HG02885 (cell line): Measurements from ENCODE around the gene FIBCD1.
"Not testable (repeated sequence)": the region's sequence is repeated elsewhere in the genome, so short reads cannot be mapped to it uniquely, and the experiment has no call there.

ENCODE experiments used
- ATAC-seq: cut with Tn5 transposase; IDR thresholded peaks from one replicate; pipeline ENCODE4 v1.9.1; 2021; ENCODE audit warnings: mild to moderate bottlenecking; ENCODE audit not compliant: unreplicated experiment, poor library complexity

The FIBCD1 gene

GRCh38 chr9:130911254-130912049, 27.6 kb downstream of the FIBCD1 start:
- ATAC-seq, result no peak

GRCh38 chr9:130910670-130911069, 28.4 kb downstream of the FIBCD1 start:
- not testable (repeated sequence) for ATAC-seq

GRCh38 chr9:130910041-130910440, 29.0 kb downstream of the FIBCD1 start:
- ATAC-seq, result not testable (repeated sequence)

GRCh38 chr9:130908878-130909355, 30.1 kb downstream of the FIBCD1 start:
- no peak for ATAC-seq

DNA sequence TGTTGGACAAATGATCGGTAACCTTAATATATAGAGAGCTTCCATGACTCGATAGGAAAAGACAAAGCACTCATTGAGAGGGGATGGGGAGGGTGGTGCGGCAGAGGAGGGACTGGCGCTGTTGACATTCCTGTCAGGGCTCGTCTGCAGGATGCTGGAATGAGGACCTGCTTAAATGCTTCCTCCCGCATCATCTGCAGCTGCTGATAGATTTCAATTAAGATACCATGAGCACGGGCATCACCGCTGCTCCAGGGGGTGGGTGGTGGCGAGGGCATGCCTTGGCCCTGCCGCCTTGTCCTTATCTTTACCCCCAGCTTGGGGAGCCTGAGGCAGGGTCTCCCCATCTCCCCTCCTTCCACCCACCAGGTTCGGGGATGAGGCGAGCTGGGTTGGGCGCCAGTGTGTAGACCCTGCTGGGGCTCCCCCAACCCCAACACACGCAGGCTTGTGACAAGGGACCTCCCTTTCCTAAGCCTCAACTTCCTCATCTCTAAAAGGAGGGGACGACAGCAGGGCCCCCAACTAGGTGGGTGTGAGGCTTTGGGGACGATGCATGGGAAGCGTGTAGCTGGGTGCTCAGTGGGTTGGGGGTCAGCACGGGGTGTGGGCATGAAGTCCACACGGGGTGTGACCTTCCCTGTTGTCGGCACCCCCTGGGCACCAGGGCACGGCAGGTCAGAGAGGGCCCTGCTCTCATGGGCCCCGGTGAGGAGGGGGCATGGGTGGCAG, 30.7 kb downstream of the FIBCD1 start:
- ATAC-seq, result no peak

GRCh38 chr9:130906735-130907416, 32.2 kb downstream of the FIBCD1 start:
- no peak for ATAC-seq

GRCh38 chr9:130905902-130906734, 32.9 kb downstream of the FIBCD1 start:
- no peak for ATAC-seq

GRCh38 chr9:130905125-130905901, 33.7 kb downstream of the FIBCD1 start:
- ATAC-seq, result no peak

GRCh38 chr9:130904070-130905044, 34.7 kb downstream of the FIBCD1 start:
- ATAC-seq, result no peak

DNA sequence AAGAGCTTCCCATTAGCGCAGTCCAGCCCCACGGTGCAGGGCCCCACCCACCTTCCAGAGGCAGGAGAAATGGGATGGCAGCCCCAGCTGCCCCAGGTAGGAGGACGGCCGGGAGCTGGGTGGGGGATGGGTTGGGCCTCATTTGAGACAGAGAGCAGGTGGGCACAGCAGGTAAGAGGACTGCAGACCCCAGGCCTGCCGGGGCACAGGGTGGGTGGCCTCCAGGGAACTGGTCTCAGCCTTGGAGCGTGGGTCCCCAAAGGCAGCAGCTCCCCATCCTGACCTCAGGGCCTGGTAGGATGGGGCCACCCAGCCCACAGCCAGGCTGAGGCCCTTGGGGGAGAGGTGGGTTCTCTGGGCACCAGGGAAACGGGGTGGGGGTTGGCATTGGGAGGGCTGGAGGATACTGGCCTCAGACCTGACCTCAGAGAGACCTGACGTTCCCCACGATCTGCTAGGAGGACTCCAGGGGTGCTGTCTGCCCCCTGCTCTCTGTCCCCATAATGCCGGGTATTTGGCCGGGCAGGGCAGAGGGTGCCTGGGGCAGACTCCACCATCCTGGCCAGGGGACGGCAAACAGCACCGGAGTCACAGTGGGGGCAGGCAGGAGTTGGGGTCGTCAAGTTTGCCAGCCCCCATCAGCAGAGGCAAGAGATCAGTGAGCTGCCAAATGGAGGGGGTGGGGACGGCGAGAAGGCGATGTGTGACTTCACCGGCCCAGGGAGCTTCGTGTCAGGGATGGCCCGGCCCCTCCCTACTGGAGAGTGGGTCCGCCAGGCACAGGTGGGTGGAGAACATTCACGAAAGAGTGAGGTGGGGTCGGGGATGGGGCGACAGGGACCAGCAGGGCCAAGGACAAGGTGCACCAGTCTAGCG, 35.6 kb downstream of the FIBCD1 start:
- no peak for ATAC-seq

DNA sequence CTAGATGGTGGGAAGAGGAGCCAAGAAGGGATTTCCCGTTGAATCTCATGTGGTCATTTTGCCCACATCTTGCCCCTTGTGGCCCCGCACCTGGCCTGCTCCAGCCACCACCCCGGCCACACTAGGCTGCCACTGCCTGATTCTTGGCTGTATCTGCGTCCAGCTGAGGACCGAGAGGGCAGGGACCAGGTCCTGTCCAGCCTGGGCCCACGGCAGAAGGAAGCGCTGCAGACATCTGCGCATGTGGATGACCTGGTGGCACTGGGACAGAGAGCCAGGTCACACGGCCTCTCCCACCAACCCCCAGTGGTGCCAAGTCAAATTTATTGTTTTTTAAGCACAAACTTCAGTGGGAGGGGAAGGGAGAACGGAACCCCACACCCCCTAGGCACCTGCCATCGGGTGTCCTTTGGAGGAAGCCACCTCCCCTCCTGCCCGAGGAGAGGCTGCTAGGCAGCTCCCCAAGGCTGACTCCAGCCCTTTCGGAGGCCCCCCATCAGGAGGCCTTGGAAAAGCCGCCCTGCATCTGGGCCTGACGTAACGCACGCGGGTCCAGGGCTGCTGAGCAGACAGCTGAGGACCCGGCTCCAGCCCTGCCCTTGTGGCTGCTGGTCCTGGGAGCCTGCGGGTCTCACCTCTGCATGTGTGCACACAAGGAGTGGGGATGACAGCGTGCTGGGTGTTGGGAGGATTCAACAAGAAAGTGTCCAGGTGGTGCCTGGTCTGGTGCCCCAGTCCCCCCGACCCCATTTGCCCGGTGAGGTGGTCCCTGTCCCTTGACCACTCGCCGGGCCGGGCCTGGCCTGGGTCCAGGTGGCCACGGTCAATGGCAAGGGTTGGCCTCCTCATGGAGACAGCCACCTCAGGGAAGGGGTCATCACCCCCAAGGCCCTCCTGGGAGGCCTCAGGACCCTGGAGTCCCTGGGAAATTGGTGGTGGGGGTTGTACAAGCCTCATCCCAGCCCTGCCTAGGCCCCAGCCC, 36.6 kb downstream of the FIBCD1 start:
- no peak for ATAC-seq

DNA sequence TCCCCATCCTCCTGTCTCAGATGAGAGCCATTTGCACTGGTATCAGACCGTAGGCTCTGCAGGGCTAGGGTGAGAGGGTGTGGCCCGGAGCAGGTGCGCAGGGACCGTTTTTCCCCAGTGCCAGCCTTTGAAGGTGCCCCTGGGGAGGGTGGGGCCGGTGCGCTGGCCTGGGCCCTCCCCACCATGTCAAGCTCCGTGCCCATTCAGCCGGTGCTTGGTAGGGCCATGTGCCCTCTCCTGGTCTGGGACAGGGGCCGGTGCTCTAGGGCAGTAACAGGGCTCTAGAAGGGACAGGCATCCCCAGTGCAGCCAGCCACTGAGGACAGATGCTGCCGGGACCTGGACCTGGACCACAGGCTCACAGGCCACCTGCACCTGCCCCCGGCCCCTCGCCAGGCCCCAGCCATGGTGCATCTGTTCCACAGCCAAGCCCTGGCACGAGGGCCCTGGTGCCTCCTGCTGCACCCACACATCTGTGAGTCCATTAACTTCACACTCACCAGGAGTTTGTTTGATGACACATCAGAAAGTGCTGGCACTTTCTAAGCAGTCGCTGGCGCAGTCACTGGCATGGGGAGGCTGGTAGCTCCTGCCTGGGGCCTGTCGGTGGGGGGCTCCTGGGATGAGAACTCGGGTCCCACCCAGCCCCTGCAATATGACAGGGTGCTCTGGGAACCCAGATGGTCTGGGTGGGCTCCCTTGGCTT, 37.4 kb downstream of the FIBCD1 start:
- ATAC-seq, result no peak

DNA sequence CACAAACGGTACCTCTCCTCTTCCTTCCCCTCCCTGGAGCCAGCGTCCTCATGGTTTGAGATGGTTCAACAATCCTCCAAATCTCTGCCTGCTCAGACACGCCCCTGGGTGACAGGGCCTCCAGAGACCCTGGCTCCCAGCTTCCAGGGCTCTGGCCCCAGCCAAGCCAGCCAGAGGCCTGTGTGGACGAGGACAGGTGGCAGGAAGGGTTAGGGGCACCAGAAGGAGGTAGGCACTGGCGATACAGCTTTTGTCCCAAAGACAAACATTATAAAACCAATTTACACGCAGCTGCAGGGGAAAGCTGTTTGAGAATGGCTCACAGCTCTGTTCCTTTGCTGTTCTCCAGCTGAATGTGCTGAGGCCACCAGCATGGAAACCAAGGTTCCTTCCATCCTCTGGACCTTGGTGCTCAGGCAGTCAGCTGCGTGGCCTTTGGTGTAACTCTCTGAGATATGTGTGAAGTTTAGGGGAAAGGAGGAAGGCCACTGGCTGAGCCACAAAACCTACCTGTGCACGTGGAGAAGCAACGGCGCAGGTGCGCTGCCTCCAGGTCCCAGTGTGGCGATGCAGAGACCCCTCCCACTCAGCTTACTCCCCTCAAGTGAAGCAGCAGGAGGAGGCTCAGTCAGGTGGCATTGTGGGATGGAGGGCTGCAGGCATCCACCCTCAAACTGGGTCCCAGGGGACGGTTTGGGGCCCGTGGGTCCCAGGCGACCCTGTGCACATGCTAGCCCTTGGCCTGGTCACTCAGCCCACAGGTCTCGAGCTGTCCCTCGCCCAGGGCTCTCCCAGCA, 38.1 kb downstream of the FIBCD1 start:
- no peak for ATAC-seq

DNA sequence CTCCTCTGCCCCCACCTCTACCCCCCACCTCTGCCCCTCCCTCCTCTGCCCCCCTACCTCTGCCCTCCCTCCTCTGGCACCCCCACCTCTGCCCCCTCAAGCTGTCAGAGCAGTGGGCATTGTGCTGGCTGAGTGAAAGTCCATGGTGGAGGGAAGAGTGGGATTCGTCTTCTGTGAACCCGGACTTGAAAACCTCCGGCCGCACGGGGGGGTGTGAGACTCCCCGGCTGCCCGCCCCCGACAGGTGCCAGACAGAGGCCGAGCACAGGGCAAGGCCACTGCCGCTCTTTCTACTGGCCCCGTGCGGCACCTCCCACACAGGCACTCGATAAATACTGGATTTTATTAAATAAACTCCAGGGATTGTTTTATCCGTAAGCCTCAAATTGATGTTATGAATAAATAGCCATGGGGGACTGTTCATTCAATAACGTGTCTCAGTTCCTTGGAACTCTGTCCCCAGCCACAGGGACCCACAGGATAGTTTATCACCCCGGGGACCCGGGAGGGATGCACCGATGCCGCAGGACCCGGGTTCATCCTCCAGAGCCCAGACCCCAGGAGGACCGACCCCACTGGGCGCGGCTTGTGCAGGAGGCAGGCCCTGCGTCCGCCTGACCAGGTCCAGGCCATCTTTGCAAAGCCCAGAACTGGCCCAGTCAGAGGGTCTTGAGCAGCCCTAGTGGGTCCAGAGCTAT, 39.8 kb downstream of the FIBCD1 start:
- ATAC-seq, result no peak
